A673 (cell line): Measurements from ENCODE around the gene HERC4. TPM values are rescaled to one million over a fixed set of nuclear protein-coding genes. Genes with fewer than 3 reads are reported as not detected.
"Not testable (repeated sequence)": the region's sequence is repeated elsewhere in the genome, so short reads cannot be mapped to it uniquely, and the experiment has no call there.

Experiments used
- BruUV-seq: library from RNA; stranded (reverse); fragments of 400-500 nt; replicated peaks from 2 replicates; lab custom pipeline; 2021; lab: Mats Ljungman, UMichigan
- CTCF ChIA-PET: fragments of 300-600 bp; sonication (Branson Sonifier 250); formaldehyde crosslinking; loops from one replicate; lab custom pipeline; 2022; ENCODE audit warnings: antibody characterized with exemption; lab: Charles Lee
- POLR2A ChIA-PET: fragments of 300-600 bp; sonication (Branson Sonifier 250); formaldehyde crosslinking; loops from one replicate; lab custom pipeline; 2022; ENCODE audit warnings: antibody characterized with exemption; ENCODE audit not compliant: low non-redundant PET; lab: Charles Lee
- DNase-seq: peaks from one replicate; pipeline ENCODE4 v3.0.0-alpha.2; 2015; ENCODE audit warnings: low spot score
- H3K27ac ChIP-seq: fragments of 200-600 bp; sonication (generic); 2 replicates; pipeline ENCODE4 v1.5.1; 2016; ENCODE audit warnings: mixed run types, low read depth, mild to moderate bottlenecking, mixed read lengths, antibody characterized with exemption, low read length; ENCODE audit not compliant: poor library complexity, severe bottlenecking
- H3K27me3 ChIP-seq: fragments of 200-600 bp; sonication (generic); replicated peaks from 2 replicates; pipeline ENCODE4 v1.6.1; 2017; ENCODE audit warnings: mixed run types, low read depth, mild to moderate bottlenecking, mixed read lengths, antibody characterized with exemption, low read length; ENCODE audit not compliant: insufficient read depth, poor library complexity
- H3K36me3 ChIP-seq: fragments of 200-600 bp; sonication (generic); 2 replicates; pipeline ENCODE4 v1.6.1; 2016; ENCODE audit warnings: mixed run types, mild to moderate bottlenecking, mixed read lengths, antibody characterized with exemption, low read length; ENCODE audit not compliant: insufficient read depth, poor library complexity, severe bottlenecking
- H3K4me1 ChIP-seq: fragments of 200-600 bp; sonication (generic); 2 replicates; pipeline ENCODE4 v1.6.1; 2017; ENCODE audit warnings: mixed run types, mild to moderate bottlenecking, mixed read lengths, antibody characterized with exemption, low read length; ENCODE audit not compliant: insufficient read depth, poor library complexity, severe bottlenecking
- H3K4me3 ChIP-seq: fragments of 200-600 bp; sonication (generic); 2 replicates; pipeline ENCODE4 v1.5.1; 2016; ENCODE audit warnings: low read depth, mixed run types, mild to moderate bottlenecking, mixed read lengths, low read length; ENCODE audit not compliant: poor library complexity, severe bottlenecking
- H3K9me3 ChIP-seq: fragments of 200-600 bp; sonication (generic); 2 replicates; pipeline ENCODE4 v1.6.1; 2016; ENCODE audit warnings: mixed run types, low read depth, mild to moderate bottlenecking, mixed read lengths, antibody characterized with exemption, low read length; ENCODE audit not compliant: poor library complexity, severe bottlenecking
- EZH2 ChIP-seq: fragments of 200-600 bp; sonication (generic); IDR thresholded peaks from 2 replicates; pipeline ENCODE4 v1.6.1; 2017; ENCODE audit warnings: borderline replicate concordance, low read depth, mild to moderate bottlenecking, mixed read lengths, antibody characterized with exemption, low read length; ENCODE audit not compliant: poor library complexity, severe bottlenecking
- intact Hi-C: fragments of 100-400 bp; cut with micrococcal nuclease; formaldehyde crosslinking; loops from one replicate; pipeline ENCODE4 v1.10.0; 2022; ENCODE audit not compliant: unreplicated experiment
- total RNA-seq: library from RNA; stranded (reverse); gene quantifications from 2 replicates; pipeline ENCODE4 v1.2.3, GENCODE V29; 2021
- TF ChIP-seq, protein P1 (sequence below): fragments of 300-800, 200-600 bp; sonication (generic); conservative IDR thresholded peaks from 2 replicates; pipeline ENCODE4 v1.5.1; 2017; ENCODE audit warnings: low read depth, mild to moderate bottlenecking, antibody characterized with exemption, low read length, moderate library complexity, mixed read lengths

Gene HERC4
- total RNA-seq, 1 experiment from 2014 or later = 52.2 TPM

DNA sequence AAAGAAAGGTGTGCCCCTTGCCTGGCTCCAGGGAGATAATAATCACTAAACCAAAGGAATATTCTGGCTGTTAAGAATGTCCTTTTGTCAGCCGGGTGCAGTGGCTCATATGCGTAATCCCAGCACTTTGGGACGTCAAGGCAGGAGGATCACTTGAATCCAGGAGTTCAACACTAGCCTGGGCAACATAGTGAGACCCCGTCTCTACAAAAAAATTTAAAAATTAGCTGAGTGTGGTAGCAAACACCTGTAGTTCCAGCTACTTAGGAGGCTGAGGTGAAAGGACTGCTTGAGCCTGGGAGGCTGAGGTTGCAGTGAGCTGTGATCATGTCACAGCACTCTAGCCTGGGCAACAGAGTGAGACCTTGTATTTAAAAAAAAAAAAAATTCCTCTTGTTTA, 74.1 kb downstream of the HERC4 start:
- ChIA-PET POLR2A (no interaction called here), CTCF (no interaction called here)
- H3K27me3 ChIP-seq = no peaks in the 10 kb centered on the region
- H3K9me3 ChIP-seq = no peaks in the 10 kb centered on the region
- no peak for DNase-seq
- intact Hi-C loops = no loop called here
- H3K27ac ChIP-seq = no peak overlapping the region
- no TSS peak for BruUV-seq
- peaks cover 6% of the 10 kb centered on the region for H3K36me3 ChIP-seq
- H3K4me1 ChIP-seq = no peaks in the 10 kb centered on the region
- no peak for TF ChIP-seq EZH2
- TF ChIP-seq, protein P1, sequence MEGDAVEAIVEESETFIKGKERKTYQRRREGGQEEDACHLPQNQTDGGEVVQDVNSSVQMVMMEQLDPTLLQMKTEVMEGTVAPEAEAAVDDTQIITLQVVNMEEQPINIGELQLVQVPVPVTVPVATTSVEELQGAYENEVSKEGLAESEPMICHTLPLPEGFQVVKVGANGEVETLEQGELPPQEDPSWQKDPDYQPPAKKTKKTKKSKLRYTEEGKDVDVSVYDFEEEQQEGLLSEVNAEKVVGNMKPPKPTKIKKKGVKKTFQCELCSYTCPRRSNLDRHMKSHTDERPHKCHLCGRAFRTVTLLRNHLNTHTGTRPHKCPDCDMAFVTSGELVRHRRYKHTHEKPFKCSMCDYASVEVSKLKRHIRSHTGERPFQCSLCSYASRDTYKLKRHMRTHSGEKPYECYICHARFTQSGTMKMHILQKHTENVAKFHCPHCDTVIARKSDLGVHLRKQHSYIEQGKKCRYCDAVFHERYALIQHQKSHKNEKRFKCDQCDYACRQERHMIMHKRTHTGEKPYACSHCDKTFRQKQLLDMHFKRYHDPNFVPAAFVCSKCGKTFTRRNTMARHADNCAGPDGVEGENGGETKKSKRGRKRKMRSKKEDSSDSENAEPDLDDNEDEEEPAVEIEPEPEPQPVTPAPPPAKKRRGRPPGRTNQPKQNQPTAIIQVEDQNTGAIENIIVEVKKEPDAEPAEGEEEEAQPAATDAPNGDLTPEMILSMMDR = no peak
- H3K4me3 ChIP-seq = no peak overlapping the region

DNA sequence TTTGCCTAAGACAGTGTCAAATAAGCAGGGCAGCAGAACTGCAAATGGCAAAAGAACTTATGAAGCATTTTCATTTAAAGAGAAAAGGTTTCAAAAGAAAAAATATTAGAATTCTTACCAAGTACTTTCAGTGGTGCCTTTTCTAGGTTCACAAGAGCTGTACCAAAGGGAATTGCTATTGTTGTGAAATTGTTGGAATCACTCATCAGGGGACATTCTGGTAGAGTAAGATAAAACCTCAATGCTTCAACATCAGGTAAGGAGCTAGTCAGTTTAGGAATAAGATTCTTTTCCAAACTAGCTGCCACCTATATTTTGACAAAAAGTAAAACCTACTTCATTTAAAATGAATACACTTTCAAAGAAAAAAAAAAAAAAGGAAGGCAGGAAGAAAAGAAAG, 85.0 kb downstream of the HERC4 start:
- TF ChIP-seq EZH2 = no peak
- TF ChIP-seq, protein P1 = no peak
- Histone ChIP-seq H3K27ac (no peak overlapping the region), H3K27me3 (no peaks in the 10 kb centered on the region), H3K9me3 (no peaks in the 10 kb centered on the region), H3K4me3 (no peak overlapping the region), H3K4me1 (peaks cover 4% of the 10 kb centered on the region), H3K36me3 (peaks cover 26% of the 10 kb centered on the region)
- intact Hi-C loops = no loop called here
- ChIA-PET POLR2A (no interaction called here), CTCF (no interaction called here)
- no peak for DNase-seq
- BruUV-seq = no TSS peak

DNA sequence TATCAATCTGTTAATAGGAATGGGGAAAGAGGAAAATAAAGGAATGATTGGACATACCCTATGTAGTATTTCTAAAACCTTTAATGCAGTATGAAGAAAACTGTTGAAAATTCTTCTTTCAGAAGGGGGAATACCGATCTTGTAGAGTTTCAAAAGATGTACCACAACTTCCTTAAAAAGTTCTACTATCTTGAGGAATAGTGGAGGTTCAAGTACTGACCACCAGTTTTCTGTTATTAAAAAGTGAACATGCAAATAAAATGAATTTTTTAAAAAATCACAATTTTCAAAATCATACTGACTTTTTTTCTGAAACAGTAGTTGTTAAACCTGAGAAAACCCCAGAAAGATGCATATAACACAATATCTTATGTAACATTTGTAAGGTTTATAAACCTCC, 86.5 kb downstream of the HERC4 start:
- no TSS peak for BruUV-seq
- intact Hi-C loops = no loop called here
- Histone ChIP-seq H3K36me3 (peaks cover 26% of the 10 kb centered on the region), H3K27ac (no peak overlapping the region), H3K27me3 (no peaks in the 10 kb centered on the region), H3K9me3 (no peaks in the 10 kb centered on the region), H3K4me1 (peaks cover 4% of the 10 kb centered on the region), H3K4me3 (no peak overlapping the region)
- CTCF ChIA-PET = no interaction called here
- no peak for DNase-seq
- POLR2A ChIA-PET = no interaction called here
- TF ChIP-seq, protein P1 = no peak
- TF ChIP-seq EZH2 = no peak

DNA sequence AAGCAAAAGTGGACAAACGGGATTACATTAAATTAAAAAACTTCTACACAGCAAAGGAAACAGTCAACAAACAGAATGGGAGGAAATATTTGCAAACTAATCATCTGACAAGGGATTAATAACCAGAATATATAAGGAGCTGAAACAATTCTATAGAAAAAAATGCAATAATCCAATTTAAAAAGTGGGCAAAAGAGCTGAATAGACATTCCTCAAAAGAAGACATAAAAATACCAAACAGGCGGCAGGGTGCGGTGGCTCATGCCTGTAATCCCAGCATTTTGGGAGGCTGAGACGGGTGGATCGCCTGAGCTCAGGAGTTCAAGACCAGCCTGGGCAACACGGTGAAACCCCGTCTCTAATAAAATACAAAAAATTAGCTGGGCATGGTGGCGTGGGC, 92.5 kb downstream of the HERC4 start:
- intact Hi-C loops, H3K4me3 ChIP-seq, CTCF ChIA-PET, H3K9me3 ChIP-seq, BruUV-seq, H3K27me3 ChIP-seq, H3K4me1 ChIP-seq: not testable (repeated sequence)
- POLR2A ChIA-PET = interaction anchor here (0.6 to 0.7 kb wide), 2 partner anchors 63 to 570 kb away, joined by 3 to 4 read pairs; no protein-coding TSS in a partner anchor
- Histone ChIP-seq H3K27ac (peak overlapping the region; percentile 29), H3K36me3 (peaks cover 21% of the 10 kb centered on the region)
- peak; percentile 21 for DNase-seq
